ENCODE measurements around the gene OR1D5. TPM values are rescaled to one million over a fixed set of nuclear protein-coding genes. Genes with fewer than 3 reads are reported as not detected.

OR1D5 gene
- total and polyA plus RNA-seq, 10 donors = not detected

DNA sequence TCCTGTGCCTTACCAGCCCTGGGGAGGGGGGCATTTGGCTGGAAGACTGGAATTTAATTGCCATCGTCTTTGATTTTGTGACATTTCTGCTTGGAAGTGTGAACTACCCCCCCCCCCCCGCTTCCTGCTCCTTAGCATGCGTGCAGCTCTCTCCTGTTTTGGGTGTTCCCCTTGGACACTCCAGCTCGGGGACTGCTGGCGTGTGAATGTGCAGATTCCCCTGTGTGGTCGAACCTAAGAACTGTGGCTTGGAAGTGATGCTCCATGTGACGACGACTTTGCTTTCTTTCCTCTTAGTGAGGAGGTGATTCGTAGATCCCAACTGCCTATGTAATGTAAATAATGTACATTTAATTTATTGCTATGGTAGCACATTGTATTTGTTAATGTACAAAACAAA, 26.1 kb downstream of the OR1D5 start:
- 76 to 83% (median 80%) methylated on average over 9 of the region's 9 CpGs for WGBS, 5 donors
- Histone ChIP-seq H3K4me3 (no peak overlapping the region), H3K9me3 (no peaks in the 10 kb centered on the region), H3K27me3 (replicated peaks in 1 of 7) (peaks cover 0 to 50% (median 0%) of the 10 kb centered on the region in 7 donors), H3K27ac (no peak overlapping the region), H3K36me3 (peaks cover 0 to 25% (median 0%) of the 10 kb centered on the region in 6 donors), H3K4me1 (peaks cover 0 to 15% (median 0%) of the 10 kb centered on the region in 6 donors)
- TF ChIP-seq, protein P1, sequence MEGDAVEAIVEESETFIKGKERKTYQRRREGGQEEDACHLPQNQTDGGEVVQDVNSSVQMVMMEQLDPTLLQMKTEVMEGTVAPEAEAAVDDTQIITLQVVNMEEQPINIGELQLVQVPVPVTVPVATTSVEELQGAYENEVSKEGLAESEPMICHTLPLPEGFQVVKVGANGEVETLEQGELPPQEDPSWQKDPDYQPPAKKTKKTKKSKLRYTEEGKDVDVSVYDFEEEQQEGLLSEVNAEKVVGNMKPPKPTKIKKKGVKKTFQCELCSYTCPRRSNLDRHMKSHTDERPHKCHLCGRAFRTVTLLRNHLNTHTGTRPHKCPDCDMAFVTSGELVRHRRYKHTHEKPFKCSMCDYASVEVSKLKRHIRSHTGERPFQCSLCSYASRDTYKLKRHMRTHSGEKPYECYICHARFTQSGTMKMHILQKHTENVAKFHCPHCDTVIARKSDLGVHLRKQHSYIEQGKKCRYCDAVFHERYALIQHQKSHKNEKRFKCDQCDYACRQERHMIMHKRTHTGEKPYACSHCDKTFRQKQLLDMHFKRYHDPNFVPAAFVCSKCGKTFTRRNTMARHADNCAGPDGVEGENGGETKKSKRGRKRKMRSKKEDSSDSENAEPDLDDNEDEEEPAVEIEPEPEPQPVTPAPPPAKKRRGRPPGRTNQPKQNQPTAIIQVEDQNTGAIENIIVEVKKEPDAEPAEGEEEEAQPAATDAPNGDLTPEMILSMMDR (IDR thresholded peaks at IDR 0.05 in 8 of 11, conservative IDR thresholded peaks at IDR 0.05 in 3 of 11) = no peak
- TF ChIP-seq POLR2A (IDR thresholded peaks at IDR 0.05) (no peak), POLR2AphosphoS5 (IDR thresholded peaks at IDR 0.05) (no peak)
- intact Hi-C loops (cut with DNase I; ENCODE audit: low total_unique reads) = no loop called here
- DNase-seq = no peak

DNA sequence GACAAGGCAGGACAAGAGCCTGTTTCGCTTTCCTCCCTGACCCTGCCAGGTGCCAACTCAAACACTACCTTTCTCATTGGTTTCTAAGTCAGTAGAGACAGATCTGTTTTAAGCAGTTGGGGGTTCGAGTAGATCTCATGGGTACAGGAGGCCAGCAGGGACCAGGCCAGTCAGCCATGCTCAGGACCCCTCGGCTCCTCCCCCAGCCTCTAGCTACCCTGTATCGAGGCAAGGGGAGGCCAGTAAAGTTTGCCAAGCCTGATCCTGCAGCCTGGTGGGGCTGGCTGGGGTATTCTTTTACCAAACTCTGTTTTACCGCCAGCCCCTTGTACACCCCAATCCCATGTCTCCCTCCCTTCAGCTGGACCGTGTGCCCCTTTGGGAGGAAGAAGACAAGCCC, 26.6 kb downstream of the OR1D5 start:
- WGBS, 5 donors = 79 to 92% (median 85%) methylated on average over 6 of the region's 6 CpGs
- Histone ChIP-seq H3K27me3 (replicated peaks in 1 of 7) (peaks cover 0 to 46% (median 0%) of the 10 kb centered on the region in 7 donors), H3K36me3 (peaks cover 0 to 27% (median 0%) of the 10 kb centered on the region in 6 donors), H3K4me1 (peaks cover 0 to 15% (median 0%) of the 10 kb centered on the region in 6 donors), H3K27ac (no peak overlapping the region), H3K9me3 (no peaks in the 10 kb centered on the region), H3K4me3 (no peak overlapping the region)
- peak; percentile 27 for DNase-seq
- TF ChIP-seq, protein P1 (IDR thresholded peaks at IDR 0.05 in 8 of 11, conservative IDR thresholded peaks at IDR 0.05 in 3 of 11) = no peak
- TF ChIP-seq POLR2A (IDR thresholded peaks at IDR 0.05) (no peak), POLR2AphosphoS5 (IDR thresholded peaks at IDR 0.05) (no peak)
- intact Hi-C loops (cut with DNase I; ENCODE audit: low total_unique reads) = no loop called here

DNA sequence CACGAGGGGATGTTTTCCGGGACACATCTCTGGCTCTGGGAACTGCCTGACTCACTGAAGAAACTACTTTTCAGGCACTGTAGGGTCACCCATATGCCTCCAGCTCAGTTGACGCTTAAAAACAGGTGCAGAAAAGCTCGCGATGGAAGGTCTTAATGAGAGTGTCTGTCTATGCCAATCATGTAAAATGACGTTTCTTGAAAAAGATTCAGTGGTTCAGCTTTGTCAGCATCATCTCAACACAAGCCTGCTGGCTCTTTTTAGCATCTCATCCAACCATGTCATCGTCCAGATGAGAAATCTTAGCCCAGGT, 27.5 kb downstream of the OR1D5 start:
- DNase-seq = no peak
- H3K4me1 ChIP-seq = peaks cover 0 to 16% (median 0%) of the 10 kb centered on the region in 6 donors
- 82 to 90% (median 87%) methylated on average over 7 of the region's 7 CpGs for WGBS, 5 donors
- intact Hi-C loops (cut with DNase I; ENCODE audit: low total_unique reads) = no loop called here
- TF ChIP-seq, protein P1 (IDR thresholded peaks at IDR 0.05 in 8 of 11, conservative IDR thresholded peaks at IDR 0.05 in 3 of 11) = no peak
- TF ChIP-seq POLR2A (IDR thresholded peaks at IDR 0.05) (no peak), POLR2AphosphoS5 (IDR thresholded peaks at IDR 0.05) (no peak)
- no peak overlapping the region for H3K4me3 ChIP-seq
- H3K36me3 ChIP-seq = peaks cover 0 to 30% (median 0%) of the 10 kb centered on the region in 6 donors
- H3K27ac ChIP-seq = no peak overlapping the region
- peaks cover 0 to 38% (median 0%) of the 10 kb centered on the region in 7 donors for H3K27me3 ChIP-seq (replicated peaks in 1 of 7)
- H3K9me3 ChIP-seq = no peaks in the 10 kb centered on the region

DNA sequence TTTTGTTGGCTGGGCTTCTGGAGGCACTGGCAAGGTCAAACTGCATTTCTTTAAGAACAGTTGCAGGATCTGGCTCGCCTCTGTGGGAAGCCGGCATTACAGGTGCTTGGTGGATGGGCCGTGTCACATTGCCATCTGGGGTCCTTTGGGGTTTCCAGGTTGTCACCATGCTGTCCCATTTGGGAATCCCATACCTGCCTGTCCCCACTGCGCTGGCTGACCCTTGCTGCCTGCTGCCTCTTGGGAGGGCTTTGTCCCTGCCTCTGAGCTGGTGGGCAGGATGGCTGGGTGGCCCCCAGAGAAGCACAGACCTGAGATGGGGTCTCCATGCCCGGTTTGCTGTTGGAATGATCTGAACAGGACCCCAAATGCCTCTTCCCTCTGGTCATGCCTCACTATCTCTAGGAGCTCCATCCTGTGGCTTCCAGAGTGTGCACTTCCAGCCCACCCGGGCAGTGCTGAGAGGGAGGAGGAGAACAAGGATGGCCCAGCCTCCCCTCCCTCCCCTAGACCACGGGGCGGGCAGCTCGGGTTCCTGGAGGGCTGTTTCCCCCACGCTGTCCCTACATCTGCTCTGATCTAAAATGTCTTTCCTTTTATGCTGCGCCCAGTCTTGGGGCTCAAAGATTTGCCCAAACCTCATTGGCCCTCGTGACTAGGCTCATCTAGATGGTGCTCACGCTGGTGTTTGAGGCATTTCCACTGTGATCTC, 28.0 kb downstream of the OR1D5 start:
- peaks cover 0 to 21% (median 0%) of the 10 kb centered on the region in 6 donors for H3K4me1 ChIP-seq
- WGBS, 5 donors = 57 to 80% (median 75%) methylated on average over 11 to 13 of the region's 13 CpGs
- TF ChIP-seq, protein P1 (IDR thresholded peaks at IDR 0.05 in 8 of 11, conservative IDR thresholded peaks at IDR 0.05 in 3 of 11) = no peak
- TF ChIP-seq POLR2A (IDR thresholded peaks at IDR 0.05) (no peak), POLR2AphosphoS5 (IDR thresholded peaks at IDR 0.05) (no peak)
- peak; percentile 55 for DNase-seq
- peaks cover 0 to 35% (median 0%) of the 10 kb centered on the region in 6 donors for H3K36me3 ChIP-seq
- H3K4me3 ChIP-seq = no peak overlapping the region
- no peak overlapping the region for H3K27ac ChIP-seq
- intact Hi-C loops (cut with DNase I; ENCODE audit: low total_unique reads) = no loop called here
- H3K9me3 ChIP-seq = no peaks in the 10 kb centered on the region
- H3K27me3 ChIP-seq (replicated peaks in 1 of 7) = peaks cover 0 to 33% (median 0%) of the 10 kb centered on the region in 7 donors

All from spleen (tissue), 11 donors.